ENCODE measurements around the gene MAD1L1.
"Not testable (repeated sequence)": the region's sequence is repeated elsewhere in the genome, so short reads cannot be mapped to it uniquely, and the experiment has no call there.

Gene MAD1L1

DNA sequence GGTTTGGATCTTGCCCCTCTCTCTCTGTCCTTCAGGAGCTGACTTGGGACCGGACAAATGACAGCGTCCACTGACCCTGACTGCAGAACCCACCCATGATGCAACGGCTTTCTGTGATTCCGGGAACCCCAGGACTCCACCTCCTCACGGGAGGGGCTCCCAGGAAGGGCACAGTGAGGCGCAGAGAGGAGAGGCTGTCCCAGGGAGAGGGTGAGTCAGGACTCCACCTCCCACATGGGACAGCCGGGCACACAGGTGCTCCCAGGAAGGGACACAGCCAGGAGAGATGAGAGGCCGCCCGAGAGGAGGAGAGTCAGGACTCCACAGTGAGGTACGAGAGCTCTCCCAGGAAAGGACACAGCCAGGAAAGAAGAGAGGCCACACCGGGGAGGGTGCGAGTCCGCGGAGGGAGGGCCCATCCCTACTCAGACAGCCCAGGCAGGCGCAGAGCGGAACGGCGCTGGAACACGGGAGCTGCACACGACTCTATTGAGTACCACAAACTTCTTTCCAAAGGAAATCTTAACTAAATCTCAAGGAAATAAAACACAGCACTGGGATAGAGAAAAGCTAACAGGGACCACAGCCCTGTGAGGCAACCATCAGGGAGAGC lies 162.5 kb downstream of the MAD1L1 start:
- no peak for DNase-seq (ENCODE audit: low read depth in 2 of 3, low spot score in 1 of 3)

DNA sequence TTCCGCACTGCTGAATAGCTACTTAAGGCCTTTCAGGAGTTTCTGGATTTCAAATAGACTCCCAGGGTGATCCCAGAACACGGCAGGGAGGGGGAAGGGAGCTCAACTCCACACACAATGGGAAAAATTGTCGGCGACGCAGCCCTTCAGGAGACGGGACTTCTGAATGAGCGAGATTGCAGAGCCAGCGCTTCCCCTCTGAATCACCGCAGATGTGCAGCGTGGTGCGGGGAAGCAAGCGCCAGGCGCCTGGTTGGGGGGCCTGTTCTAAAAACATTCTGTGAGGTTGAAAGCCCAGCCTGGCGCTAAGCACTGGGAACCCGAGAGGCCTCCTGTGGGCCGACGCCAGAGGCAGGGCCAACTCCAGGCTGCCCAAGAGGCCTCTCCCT lies 163.3 kb downstream of the MAD1L1 start:
- DNase-seq (ENCODE audit: low read depth in 2 of 3, low spot score in 1 of 3), result no peak

DNA sequence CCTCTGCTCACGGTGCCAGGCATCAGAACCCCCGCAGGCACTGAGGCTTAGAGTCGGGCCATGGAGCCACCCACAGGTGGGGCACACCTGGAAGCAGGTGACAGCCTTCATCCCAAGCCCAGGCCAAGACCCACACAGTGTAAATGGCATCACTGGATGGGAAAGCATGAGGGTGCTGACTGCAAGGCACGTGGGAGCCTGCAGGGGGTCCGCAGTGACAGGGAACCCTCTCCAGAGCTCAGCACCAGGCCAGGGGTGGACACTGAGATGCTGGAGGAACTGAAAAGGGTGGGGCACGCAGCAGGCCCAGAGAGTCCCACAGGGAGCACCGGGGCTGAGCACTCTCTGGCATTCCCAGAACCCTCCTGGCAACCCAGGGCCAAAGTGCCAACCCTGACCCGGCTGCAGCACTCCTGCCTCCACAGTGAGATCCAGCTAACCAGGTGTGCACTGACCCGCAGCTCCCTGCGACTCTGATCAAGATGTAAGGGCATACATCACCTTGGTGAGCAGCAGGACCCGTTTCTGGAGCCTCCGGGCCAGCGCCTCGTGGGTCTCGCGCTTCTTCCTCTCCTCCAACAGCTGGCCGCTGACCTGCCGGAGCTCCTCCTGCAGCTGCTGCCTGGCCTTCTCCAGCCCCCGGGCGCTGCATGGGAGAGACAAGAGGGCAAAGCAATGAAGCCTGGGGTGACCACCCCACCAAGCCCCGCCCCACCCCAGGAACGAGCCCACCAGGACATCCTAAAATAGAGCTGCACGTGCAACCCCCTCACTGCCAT lies 163.9 kb downstream of the MAD1L1 start:
- DNase-seq (ENCODE audit: low read depth in 2 of 3, low spot score in 1 of 3), result no peak

DNA sequence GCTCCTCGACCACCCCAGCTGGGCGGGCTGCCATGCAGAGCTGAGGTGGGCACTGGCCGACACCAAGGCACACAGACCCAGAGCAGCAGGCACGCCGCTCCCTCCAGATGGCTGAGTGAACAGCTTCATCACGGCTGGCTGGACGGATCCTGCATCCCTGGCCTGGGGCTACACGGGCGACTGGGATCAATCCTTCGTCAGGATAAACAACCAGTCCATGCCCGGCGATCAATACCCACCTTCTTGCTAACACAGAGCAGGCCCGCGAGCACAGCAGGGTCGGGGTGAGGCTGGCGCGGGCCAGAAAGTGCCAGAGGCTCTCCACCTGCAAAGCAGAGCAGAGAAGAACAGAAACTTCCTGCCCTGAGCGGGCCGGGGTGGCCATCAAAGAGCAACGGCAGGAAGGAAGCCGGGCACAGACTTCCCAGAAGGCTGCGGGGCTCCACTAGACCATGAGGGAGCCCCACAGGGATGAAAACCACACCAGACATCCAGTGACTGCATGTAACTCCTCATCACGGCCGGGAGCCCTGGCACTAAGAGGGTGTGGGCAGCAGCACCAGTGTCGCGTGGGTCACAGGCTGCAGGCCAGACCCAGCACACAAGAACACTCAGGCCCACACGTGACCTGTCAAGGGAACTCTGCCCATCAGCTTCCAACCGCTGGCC lies 166.4 kb downstream of the MAD1L1 start:
- no peak for DNase-seq (ENCODE audit: low read depth in 2 of 3, low spot score in 1 of 3)

DNA sequence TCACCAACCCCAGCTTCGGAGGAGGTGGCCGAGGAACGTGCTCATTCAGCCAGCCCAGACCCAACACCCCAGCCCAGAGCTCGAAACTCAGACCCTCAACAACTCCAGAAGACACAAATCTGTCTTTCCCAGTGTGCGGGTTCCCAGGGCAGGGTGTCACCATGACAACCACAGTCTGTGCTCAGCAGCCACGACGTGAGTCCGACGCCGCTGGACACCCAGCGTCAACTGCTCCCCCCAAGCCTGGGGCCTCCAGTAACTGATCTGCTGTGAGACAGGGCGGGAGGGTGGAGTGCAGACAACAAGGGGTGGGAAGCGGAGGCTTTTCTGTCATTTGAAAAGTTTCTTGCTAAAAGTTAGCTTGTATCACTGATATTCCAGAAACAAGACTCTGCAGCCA lies 167.2 kb downstream of the MAD1L1 start:
- DNase-seq (ENCODE audit: low read depth in 2 of 3, low spot score in 1 of 3), result no peak

DNA sequence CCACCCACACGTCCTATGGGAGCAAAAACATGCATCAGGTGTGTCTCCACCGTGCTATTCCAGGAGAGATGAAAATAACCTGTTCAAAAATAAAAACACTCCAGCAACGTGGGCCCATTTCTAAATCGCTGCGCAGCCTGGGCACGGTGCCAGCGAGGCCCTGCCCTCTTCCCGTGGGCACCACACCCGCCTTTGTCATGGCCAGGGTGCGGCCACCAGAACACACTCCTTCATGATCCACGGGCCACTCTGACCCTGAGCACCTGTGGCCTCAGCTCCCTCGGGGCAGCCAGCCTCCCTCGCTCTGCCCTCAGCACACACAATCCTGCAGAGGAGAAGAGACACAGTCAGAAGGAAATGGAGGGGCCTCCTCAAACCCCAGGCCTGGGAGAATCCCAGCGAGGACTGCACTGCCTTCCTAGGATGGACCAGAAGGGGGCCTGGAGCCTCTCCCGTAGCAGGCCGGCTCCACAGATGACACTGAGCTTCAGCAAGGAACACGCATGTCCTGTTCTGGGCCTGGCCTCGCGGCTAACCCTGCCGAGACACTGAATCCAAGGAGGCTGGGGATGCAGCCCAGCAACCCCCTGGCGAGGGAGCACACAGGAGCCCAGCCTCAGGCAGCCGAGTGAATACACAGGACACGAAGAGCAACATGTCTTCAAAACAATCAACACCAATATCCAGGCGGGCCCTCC lies 169.0 kb downstream of the MAD1L1 start:
- DNase-seq (ENCODE audit: low read depth in 2 of 3, low spot score in 1 of 3), result no peak

DNA sequence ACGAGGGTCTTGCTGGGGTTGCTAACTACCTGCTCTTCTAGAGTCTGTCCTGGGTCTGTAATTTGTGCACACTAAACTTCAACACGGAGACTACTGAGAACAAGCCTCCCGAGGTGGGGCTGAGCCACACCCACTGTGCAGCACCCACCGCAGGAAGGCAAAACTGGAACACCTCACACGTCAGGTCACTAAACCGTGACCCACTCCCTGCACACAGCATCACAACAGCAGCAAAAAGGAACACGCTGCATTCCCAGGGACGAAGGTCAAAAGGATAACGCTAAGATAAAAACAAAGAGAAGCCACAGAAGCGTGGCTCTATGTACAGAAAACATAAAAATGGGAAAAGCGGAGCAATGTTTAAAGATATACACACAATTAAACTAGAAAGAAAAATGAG lies 170.1 kb downstream of the MAD1L1 start:
- DNase-seq (ENCODE audit: low read depth in 2 of 3, low spot score in 1 of 3), result no peak

DNA sequence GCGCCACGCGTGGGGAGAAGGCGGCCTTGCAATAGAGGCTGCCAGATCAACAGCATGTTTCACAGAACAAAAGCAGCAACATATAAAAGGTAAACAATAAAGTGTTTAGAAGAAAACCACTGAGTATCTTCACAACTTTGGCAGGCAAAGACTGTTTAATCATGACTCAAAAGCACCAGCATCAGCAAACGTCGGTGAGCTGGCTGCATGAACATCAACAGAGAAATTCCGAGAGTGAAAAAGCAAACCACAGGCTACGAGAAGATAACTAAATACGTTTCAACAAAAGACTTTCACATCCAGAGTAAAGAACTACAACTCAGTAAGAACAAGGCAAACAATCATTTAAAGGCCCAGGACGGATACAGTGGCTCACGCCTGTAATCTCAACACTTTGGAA lies 172.0 kb downstream of the MAD1L1 start:
- DNase-seq (ENCODE audit: low read depth in 2 of 3, low spot score in 1 of 3), result no peak

DNA sequence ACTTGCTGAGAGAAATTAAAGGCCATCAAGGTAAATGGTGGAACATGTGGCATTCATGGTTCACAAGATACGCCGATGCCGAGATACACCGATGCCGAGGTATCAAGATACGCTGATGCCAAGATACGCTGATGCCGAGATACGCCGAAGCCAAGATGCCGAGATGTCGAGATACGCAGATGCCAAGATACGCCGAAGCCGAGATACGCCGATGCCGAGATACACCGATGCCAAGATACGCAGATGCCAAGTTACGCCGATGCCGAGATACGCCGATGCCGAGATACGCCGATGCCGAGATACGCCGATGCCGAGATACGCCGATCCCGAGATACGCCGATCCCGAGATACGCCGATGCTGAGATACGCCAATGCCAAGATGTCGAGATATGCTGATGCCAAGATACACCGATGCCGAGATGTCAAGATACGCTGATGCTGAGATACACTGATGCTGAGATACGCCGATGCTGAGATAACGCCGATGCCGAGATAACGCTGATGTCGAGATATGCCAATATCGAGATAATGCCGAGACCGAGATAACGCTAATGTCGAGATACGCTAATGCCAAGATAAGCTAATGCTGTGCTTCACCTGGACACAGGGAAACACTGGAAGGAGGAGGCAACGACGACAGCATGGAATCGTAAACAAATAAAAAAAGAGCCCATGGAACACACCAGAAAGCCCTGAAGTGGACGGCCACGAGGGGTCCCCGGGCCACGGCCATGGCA lies 172.6 kb downstream of the MAD1L1 start:
- no peak for DNase-seq (ENCODE audit: low read depth in 2 of 3, low spot score in 1 of 3)

DNA sequence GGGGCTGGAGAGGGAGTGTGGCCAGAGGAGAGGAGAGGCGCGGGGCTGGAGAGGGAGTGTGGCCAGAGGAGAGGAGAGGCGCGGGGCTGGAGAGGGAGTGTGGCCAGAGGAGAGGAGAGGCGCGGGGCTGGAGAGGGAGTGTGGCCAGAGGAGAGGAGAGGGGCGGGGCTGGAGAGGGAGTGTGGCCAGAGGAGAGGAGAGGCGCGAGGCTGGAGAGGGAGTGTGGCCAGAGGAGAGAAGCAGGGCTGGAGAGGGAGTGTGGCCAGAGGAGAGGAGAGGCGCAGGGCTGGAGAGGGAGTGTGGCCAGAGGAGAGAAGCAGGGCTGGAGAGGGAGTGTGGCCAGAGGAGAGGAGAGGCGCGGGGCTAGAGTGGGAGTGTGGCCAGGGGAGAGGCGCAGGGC lies 174.5 kb downstream of the MAD1L1 start:
- DNase-seq (ENCODE audit: low read depth in 2 of 3, low spot score in 1 of 3), result not testable (repeated sequence)

DNA sequence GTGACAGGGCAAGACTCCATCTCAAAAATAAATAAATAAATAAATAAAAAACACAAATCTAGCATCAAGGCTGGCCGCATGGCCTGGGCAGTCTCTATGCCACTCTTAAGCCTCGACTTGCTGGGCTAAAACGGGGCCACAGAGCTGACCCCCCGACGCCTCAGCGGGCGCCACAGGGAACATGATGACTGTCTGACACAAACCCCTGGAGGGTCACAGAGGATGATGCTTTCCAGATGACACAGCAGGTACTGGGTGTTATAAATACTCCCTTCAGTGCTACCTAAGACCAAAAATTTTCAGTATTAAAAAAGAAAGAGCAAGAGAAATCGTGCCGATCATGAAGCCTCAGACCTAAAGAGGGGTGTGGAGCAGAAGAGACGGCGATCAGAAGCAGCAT lies 176.8 kb downstream of the MAD1L1 start:
- no peak for DNase-seq (ENCODE audit: low read depth in 2 of 3, low spot score in 1 of 3)

DNA sequence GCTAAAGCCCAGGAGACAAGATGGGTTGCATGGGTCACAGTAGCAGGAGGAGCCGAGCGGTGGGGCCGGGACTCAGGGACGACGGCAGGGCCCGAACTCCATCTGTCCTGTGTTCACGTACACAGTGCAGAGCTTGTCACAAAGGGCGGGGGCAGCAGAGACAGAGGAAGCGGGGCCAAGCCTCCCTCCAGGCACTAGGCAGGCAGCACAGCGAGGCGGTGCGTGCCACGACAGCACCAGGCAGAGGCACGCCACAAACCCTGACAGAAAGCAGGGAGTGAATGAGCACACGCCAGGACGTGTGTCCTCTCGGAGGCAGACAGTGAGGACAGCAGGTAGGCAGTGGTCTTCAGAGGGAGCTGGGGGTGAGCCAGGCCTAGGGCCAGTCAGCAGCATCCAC lies 177.8 kb downstream of the MAD1L1 start:
- no peak for DNase-seq (ENCODE audit: low read depth in 2 of 3, low spot score in 1 of 3)

DNA sequence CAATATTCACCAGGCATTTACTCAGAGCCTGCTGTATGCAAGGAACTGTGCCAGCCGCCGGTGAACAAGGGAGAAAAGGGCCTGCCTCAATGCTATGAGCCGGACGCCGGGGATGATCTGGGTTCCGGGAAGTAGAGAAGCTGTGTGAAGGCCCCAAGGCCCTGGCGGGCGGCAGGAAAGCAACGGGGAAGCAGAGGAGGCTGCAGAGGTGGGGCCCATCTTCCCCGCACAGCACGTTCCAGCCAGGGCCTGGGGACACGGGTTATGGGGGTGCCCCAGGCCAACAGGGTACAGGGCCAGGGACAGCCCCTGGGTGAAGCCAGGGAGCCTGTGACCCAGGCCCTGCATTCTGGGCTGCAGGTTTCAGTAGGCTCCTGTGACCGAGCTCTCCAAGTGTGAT lies 179.3 kb downstream of the MAD1L1 start:
- DNase-seq (ENCODE audit: low read depth in 2 of 3, low spot score in 1 of 3), result no peak

DNA sequence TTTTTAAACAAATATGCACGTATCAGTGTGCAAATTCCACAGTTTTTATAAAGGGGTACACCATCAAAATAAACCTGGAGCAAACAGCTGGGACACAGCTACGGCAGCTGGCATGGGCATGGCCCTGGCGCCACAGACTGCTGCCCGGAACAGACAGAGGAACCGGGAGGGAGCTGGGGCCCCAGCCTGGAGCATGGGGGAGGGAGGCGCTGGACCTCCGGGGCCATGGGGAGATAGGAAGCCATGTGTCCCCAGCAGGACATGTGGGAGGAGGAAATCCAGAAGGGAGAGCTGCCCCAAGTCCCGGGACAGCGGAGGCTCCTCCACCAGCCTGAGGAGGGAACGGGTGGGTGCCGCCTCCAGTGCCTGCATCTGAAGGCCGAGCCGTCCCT lies 180.1 kb downstream of the MAD1L1 start:
- no peak for DNase-seq (ENCODE audit: low read depth in 2 of 3, low spot score in 1 of 3)

DNA sequence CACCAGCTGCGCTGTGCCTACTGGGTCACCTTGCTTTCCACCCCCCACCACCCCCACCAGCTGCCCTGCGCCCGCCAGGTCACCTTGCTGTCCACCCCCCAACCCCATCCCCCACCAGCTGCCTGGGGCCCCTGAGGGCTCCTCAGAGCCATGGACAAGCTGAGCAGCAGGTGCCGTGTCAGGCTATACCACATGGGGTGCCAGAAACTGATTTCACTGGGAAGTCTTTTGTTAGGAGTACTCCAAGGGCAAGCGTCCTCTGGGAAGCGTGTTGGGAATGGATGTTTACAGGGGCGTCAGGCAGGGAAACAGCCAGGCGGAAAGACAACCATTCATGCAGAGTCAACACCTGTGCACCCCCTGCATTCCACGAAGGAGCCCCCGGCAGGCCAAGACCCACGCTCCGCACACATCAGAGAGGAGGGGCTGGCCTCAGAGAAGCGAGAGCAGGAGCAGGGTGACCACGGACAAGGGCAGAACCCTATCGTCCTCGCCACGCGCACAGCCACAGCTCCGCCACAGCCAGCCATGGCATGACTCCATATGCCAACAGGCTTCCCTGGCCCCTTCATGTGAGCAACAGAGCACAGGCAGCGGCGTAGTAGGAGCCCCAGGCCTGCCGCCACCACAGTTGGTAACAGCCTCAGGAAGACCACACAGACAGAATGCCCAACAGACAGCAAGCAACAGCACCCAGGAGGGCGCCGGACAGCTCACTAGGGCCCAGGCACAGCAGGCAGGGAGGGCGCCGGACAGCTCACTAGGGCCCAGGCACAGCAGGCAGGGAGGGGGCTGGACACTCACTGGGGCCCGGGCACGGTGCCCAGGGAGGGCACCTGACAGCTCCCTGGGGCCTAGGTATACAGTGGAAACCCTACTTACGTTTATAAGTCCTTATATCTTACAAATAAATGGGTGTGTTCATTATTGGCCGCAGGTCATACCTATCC lies 180.8 kb downstream of the MAD1L1 start:
- no peak for DNase-seq (ENCODE audit: low read depth in 2 of 3, low spot score in 1 of 3)

DNA sequence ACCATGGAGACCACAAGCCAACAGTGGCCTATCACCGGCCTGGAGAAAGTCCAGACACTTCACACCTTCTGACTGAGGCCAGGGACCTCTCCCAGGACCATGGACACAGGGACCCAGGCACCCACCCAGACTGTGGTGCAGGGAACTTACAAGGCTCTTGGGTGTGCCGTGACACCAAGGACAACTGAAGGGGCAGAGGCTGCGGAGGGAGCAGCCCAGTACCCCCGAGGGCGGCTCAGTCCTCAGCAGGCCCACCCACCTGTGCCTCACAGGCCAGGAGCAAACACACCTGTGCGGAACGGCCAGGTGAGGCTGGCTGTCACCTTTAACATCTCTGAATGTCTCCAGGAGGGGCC lies 182.3 kb downstream of the MAD1L1 start:
- DNase-seq (ENCODE audit: low read depth in 2 of 3, low spot score in 1 of 3), result no peak

DNA sequence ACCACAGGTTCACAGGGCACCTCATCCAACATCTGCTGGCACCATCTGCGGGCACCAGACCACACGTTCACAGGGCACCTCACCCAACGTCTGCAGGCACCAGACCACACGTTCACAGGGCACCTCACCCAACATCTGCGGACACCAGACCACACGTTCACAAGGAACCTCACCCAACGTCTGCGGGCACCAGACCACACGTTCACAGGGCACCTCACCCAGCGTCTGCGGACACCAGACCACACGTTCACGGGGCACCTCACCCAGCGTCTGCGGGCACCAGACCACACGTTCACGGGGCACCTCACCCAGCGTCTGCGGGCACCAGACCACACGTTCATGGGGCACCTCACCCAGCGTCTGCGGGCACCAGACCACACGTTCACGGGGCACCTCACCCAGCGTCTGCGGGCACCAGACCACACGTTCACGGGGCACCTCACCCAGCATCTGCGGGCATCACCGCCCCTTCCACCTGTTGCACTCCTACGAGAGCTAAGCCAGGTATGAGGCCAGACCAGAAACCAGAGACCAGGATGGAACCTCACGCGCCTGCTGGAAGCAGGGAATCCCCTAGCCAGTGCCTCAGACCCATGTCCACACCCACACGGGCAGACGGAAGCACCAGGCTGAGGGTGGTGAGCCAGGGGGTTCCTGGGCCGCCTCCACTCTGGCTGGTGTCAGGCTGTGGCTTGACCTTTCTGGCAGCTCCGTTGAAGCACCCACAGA lies 182.8 kb downstream of the MAD1L1 start:
- no peak for DNase-seq (ENCODE audit: low read depth in 2 of 3, low spot score in 1 of 3)

DNA sequence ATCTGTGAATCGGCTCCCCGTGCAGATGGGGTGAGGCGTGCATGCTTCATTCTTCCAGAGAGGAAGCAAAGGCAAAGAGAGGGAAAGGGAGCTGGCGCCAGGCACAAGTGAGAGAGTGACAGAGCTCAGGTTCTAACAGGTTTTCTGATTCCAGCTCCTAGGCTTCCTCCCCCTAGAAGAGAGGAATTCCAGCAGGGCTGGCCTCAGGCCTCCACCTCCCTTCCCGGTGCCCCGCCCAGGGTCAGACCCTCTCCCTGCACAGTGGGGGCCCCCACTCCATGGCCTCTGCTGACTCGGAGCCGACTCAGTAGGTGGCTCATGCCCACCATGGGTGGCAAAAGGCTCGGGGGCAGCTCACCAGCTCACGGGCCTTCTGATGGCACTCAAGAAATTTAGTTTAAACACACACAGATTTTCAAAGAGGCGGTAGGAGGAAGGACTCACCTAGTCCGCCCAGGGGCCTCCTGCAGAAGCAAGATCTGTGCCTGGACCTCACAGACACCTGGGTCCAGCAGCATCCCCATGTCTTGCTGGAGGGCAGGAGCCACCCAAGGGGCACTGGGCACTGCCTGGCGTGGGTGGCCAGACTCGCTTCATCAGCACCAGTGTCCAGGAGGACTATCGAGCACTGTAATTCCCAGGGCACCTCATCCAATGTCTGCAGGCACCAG lies 183.5 kb downstream of the MAD1L1 start:
- DNase-seq (ENCODE audit: low read depth in 2 of 3, low spot score in 1 of 3), result no peak

DNA sequence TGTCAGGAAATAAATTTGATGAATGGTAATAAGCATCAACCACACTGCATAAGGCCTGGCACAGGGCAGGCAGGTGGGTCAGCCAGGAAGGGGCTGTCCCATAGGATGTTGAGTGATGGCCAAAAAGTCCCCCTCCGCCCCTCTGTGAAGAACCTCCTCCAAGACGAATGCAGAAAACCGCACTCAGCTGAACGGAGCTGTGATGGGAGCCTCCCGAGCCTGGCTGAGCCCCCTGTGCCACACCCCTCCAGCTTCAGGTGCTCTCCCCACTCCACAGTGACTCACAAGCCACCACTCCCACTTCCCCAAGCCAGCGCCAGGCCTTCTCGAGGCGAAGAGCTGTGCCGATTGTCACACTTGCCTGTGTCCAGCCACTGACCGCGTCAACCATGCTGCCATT lies 184.2 kb downstream of the MAD1L1 start:
- no peak for DNase-seq (ENCODE audit: low read depth in 2 of 3, low spot score in 1 of 3)

Measured in stimulated activated CD4-positive, alpha-beta T cell treated with anti-CD3 and anti-CD28 coated beads, Interleukin-12 subunit alpha, Interleukin-12 subunit beta, amount 100 ng/mL, for 48 hours (primary cell).